HepG2 (cell line): ENCODE data around the gene UBE2O. TPM values are rescaled to one million over a fixed set of nuclear protein-coding genes. Genes with fewer than 3 reads are reported as not detected.

Experiments used
- CBX2 ChIP-seq, 2 experiments: fragments of 200-600 bp in 1 of 2; sonication (generic); formaldehyde crosslinking in 1 of 2; IDR thresholded peaks; 2 replicates each; pipeline versions ENCODE4 v1.7.0 to v1.8.1; 2018 to 2022; ENCODE audit warnings: low read depth in 2 of 2, low read length in 1 of 2, mild to moderate bottlenecking in 1 of 2, missing genetic modification reagents in 1 of 2
- CSRNP2 ChIP-seq: sonication (generic); formaldehyde crosslinking; conservative IDR thresholded peaks from 2 replicates; pipeline ENCODE4 v1.8.0; 2022; ENCODE audit warnings: low read depth, missing genetic modification reagents
- ELK4 ChIP-seq: sonication (generic); formaldehyde crosslinking; IDR thresholded peaks from 2 replicates; pipeline ENCODE4 v1.9.0; 2021; ENCODE audit warnings: missing genetic modification reagents, borderline replicate concordance
- HNRNPK ChIP-seq: fragments of 200-400 bp; formaldehyde crosslinking; IDR thresholded peaks from 2 replicates; pipeline ENCODE4 v1.6.1; 2018; ENCODE audit warnings: low read length, low read depth, moderate library complexity, mild to moderate bottlenecking; ENCODE audit not compliant: poor library complexity, severe bottlenecking
- KDM1A ChIP-seq: IDR thresholded peaks from 2 replicates; pipeline ENCODE4 v1.6.1; 2016; ENCODE audit warnings: missing compliant biosample characterization
- MAZ ChIP-seq, 2 experiments: sonication (generic) in 1 of 2; formaldehyde crosslinking in 1 of 2; IDR thresholded peaks; 2 replicates each; pipeline versions ENCODE4 v1.5.0 to v1.6.1; 2012 to 2020; ENCODE audit warnings: low read depth in 2 of 2, mild to moderate bottlenecking in 2 of 2, borderline replicate concordance in 1 of 2, improper control_type of control experiment in 1 of 2, low read length in 1 of 2, missing genetic modification reagents in 1 of 2, moderate library complexity in 1 of 2
- MBNL3 ChIP-seq: fragments of 250-450 bp; sonication (Bioruptor Pico); conservative IDR thresholded peaks from 2 replicates; pipeline ENCODE4 v1.8.0; 2022; ENCODE audit warnings: mild to moderate bottlenecking, inconsistent platforms
- SMAD1 ChIP-seq: sonication (generic); formaldehyde crosslinking; IDR thresholded peaks from 2 replicates; pipeline ENCODE4 v1.4.0; 2020; ENCODE audit warnings: missing genetic modification reagents, low read depth, mild to moderate bottlenecking, borderline replicate concordance
- SMAD3 ChIP-seq: sonication (generic); formaldehyde crosslinking; IDR thresholded peaks from 2 replicates; pipeline ENCODE4 v1.4.0; 2020; ENCODE audit warnings: missing genetic modification reagents
- SRSF9 ChIP-seq: fragments of 200-400 bp; formaldehyde crosslinking; IDR thresholded peaks from 2 replicates; pipeline ENCODE4 v1.6.1; 2018; ENCODE audit warnings: borderline replicate concordance, mild to moderate bottlenecking, low read depth, low read length; ENCODE audit not compliant: insufficient read depth, poor library complexity, severe bottlenecking
- TMF1 ChIP-seq: sonication (generic); formaldehyde crosslinking; IDR thresholded peaks from 2 replicates; pipeline ENCODE4 v1.8.1; 2022; ENCODE audit warnings: low read depth, missing genetic modification reagents
- ZBTB7A ChIP-seq: sonication (generic); formaldehyde crosslinking; IDR thresholded peaks from 2 replicates; pipeline ENCODE4 v1.8.0; 2022; ENCODE audit warnings: mild to moderate bottlenecking, missing genetic modification reagents
- ZNF205 ChIP-seq: IDR thresholded peaks from 2 replicates; pipeline ENCODE4 v1.6.1; 2018; ENCODE audit warnings: missing biosample characterization, missing genetic modification reagents
- ZNF281 ChIP-seq: sonication (generic); formaldehyde crosslinking; IDR thresholded peaks from 2 replicates; pipeline ENCODE4 v1.4.0; 2020; ENCODE audit warnings: missing genetic modification reagents, borderline replicate concordance
- ZNF431 ChIP-seq: sonication (generic); formaldehyde crosslinking; IDR thresholded peaks from 2 replicates; pipeline ENCODE4 v1.9.0; 2022; ENCODE audit warnings: missing genetic modification reagents, low read depth, mild to moderate bottlenecking, borderline replicate concordance
- ZNF543 ChIP-seq: sonication (generic); formaldehyde crosslinking; IDR thresholded peaks from 2 replicates; pipeline ENCODE4 v1.4.0; 2020; ENCODE audit warnings: mild to moderate bottlenecking, missing genetic modification reagents
- ZNF746 ChIP-seq: sonication (generic); formaldehyde crosslinking; IDR thresholded peaks from 2 replicates; pipeline ENCODE4 v1.8.0; 2022; ENCODE audit warnings: mild to moderate bottlenecking, missing genetic modification reagents
- ZNF773 ChIP-seq: sonication (generic); formaldehyde crosslinking; IDR thresholded peaks from 2 replicates; pipeline ENCODE4 v1.4.0; 2020; ENCODE audit warnings: missing genetic modification reagents, borderline replicate concordance
- ZSCAN30 ChIP-seq: sonication (generic); formaldehyde crosslinking; IDR thresholded peaks from 2 replicates; pipeline ENCODE4 v1.5.0; 2020; ENCODE audit warnings: mild to moderate bottlenecking, missing genetic modification reagents
- polyA plus RNA-seq, 8 experiments: library from polyadenylated mRNA; depleted of rRNA in 3 of 8; stranded (reverse) in 7 of 8; unstranded in 1 of 8; fragments of >200 nt; fragmentation: Illumina TruSeq in 4 of 8; extraction: Trizol in 4 of 8; gene quantifications; 2 replicates each; pipeline versions ENCODE4 v1.2.1 to v1.2.3, GENCODE V29; 2011 to 2016; ENCODE audit warnings: low read depth in 4 of 8, missing spikeins in 1 of 8, mixed read lengths in 1 of 8; ENCODE audit not compliant: insufficient read depth in 1 of 8
- total RNA-seq, 5 experiments: library from RNA; depleted of rRNA; stranded (reverse); fragments of >200 nt; fragmentation: Illumina TruSeq; extraction: Trizol; gene quantifications; 2 replicates each; pipeline ENCODE4 v1.2.3, GENCODE V29; 2016; ENCODE audit warnings: low read depth in 1 of 5
- TF ChIP-seq, protein P1 (sequence below): sonication (generic); IDR thresholded peaks from 2 replicates; pipeline ENCODE4 v1.6.1; 2016; ENCODE audit warnings: low read depth, borderline replicate concordance

Gene UBE2O
- total and polyA plus RNA-seq, 2 of the 13 experiments (the other 11 are each of a cell fraction or from before 2014, with no cell fraction given), result 21.5 to 23.5 TPM

DNA sequence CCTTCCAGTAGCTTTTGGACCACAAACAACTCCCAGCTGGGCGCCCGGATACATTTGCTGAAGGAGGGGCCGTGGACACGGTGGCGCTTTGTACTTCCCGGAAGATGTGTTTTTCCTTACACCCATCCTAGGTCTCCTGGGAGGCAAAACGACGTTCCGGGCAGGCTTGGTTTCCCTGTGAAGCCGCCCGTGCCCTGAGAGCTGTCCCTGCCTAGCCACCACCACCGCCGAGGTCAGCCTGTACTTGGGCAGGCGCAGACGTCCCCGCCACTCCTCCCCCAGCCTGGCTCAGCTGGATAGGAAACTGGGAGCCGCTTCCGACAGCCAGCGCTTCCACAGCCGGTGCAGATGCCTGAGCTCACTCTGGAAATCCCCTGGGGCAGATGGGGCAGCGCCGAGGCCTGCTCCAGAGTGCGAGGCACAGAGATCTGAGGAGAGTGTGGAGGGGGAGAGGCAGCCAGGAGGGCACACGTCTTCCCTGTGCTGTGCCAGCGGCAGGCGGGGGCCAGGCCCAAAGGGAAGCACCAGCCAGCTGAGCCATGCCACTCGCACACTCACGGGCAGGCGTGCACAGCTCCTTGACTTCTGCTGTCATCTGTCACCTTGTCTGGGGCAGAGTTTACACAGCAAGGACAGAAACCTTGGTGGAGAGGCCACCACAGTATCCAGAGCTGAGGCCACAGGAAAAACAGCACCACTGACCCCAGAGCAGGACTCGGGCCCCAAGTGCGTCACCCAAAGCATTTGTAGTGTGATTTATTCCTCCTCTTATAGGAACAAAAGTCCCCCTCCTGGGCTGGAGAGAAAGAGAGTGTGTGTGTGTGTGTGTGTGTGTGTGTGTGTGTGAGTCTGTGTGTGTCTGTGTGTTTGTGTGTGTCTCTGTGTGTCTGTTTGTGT is 45.3 kb upstream of the UBE2O start (continued):
- TF ChIP-seq SMAD1 (peak; percentile 93; the same call in 1 of the 2 replicates), ZSCAN30 (no peak), MAZ (IDR thresholded peaks at IDR 0.05; ENCODE audit: borderline replicate concordance, low read depth, low read length) (no peak), MAZ (CRISPR knock-in tag; IDR thresholded peaks at IDR 0.05; ENCODE audit: low read depth) (peak; percentile 59; the same call in 1 of the 2 replicates), SMAD3 (CRISPR knock-in tag) (no peak), ZNF543 (CRISPR knock-in tag) (peak; percentile 80; the same call in 1 of the 2 replicates), ZNF281 (CRISPR knock-in tag) (peak; percentile 83), HNRNPK (peak; percentile 23), ELK4 (no peak), ZNF773 (CRISPR knock-in tag) (0 out of 2 replicates have a peak, but pooled peaks have one; percentile 67), MBNL3 (no peak), CSRNP2 (CRISPR knock-in tag) (no peak), ZNF205 (CRISPR knock-in tag) (peak; percentile 36; the same call in 1 of the 2 replicates), ZNF431 (CRISPR knock-in tag) (0 out of 2 replicates have a peak, but pooled peaks have one; percentile 45), KDM1A (CRISPR knock-in tag) (no peak), ZNF746 (CRISPR knock-in tag) (0 out of 2 replicates have a peak, but pooled peaks have one; percentile 60), ZBTB7A (CRISPR knock-in tag) (no peak), CBX2 (IDR thresholded peaks at IDR 0.05; ENCODE audit: low read depth, low read length) (no peak), CBX2 (CRISPR knock-in tag; IDR thresholded peaks at IDR 0.05; ENCODE audit: low read depth) (0 out of 2 replicates have a peak, but pooled peaks have one; percentile 13), SRSF9 (no peak), TMF1 (CRISPR knock-in tag) (no peak)
- TF ChIP-seq, protein P1, sequence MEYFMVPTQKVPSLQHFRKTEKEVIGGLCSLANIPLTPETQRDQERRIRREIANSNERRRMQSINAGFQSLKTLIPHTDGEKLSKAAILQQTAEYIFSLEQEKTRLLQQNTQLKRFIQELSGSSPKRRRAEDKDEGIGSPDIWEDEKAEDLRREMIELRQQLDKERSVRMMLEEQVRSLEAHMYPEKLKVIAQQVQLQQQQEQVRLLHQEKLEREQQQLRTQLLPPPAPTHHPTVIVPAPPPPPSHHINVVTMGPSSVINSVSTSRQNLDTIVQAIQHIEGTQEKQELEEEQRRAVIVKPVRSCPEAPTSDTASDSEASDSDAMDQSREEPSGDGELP, result peak; percentile 93; the same call in 1 of the 2 replicates
